Mucosa of gallbladder (tissue), 1 donor: ENCODE results near the gene SEMA4A. TPM values are rescaled to one million over a fixed set of nuclear protein-coding genes. Genes with fewer than 3 reads are reported as not detected.
A peak's percentile ranks its signal among the peaks of the same experiment; 100 is the strongest.
"Not testable (repeated sequence)": the region's sequence is repeated elsewhere in the genome, so short reads cannot be mapped to it uniquely, and the experiment has no call there.

Experiments
- DNase-seq: peaks from one replicate; pipeline ENCODE4 v3.0.0-alpha.2; 2020; ENCODE audit warnings: low spot score
- total RNA-seq: library from RNA; stranded (reverse); gene quantifications from one replicate; pipeline ENCODE4 v1.2.1, GENCODE V29; 2021
- donor health status: DM: no; HTN: no; CAD: no.

The SEMA4A gene
- total RNA-seq: 24.4 TPM

DNA sequence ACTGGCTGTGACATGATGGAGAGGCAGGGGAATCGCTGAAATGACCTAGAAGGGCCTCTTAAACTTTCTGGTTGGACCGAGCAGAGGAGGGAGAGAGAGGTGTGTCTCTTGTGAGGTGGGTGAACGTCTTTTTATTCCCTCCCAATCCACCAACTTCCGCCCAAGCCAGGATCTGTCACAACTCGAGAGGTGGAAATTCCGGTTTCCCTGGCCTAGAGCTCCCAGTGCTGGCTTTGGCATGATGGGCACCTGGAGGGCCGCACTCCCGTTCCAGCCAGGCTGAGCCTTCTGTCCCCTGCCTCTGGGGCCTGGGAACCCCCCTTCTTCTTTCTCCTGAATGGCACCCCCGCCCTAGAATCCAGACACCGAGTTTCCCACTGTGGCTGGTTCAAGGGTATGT, at the start of gene SEMA4A:
Gene SEMA4A, plus strand, starts transcription at position 224 of the 400 bp plus-strand sequence. CDS start 994 bp downstream, outside the sequence.
- peak; percentile 56 for DNase-seq

DNA sequence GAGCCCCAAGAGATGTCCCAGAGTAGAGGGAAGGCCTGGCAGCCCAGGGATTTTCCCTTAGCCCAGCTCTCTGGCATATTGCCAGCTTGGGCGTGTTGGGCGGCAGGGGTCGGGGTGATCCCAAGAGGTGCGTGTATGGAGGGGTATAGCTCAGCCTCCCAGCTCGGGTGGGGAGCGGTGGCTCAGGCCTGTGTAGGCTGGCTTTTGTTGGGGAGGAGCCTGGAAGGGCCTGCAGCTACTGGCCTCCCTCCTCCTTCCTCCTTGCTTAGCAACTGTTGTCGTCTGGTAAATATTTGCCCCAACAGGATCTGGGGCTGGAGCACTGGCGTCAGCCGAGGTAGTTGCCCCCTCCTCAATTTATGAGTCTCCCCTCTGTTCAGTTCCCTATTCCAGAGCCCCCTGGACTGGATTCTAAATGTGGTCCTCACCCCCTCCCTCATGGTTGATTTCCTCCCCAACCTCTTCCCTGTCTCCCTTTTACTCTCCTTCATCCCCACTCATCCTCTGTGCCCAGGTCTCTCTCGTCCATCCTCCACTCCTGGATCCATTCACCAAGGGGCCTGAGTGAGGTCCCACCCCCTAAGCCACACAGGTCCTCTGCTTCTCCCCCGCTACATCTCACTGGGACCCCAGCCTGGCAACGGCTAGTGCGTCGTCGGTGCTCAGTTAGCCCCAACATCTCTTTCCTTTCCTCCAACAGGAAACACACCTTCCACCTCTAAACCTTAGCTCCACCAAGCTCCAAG, 49.1 kb upstream of the SEMA4A start:
- peak; percentile 71 for DNase-seq

DNA sequence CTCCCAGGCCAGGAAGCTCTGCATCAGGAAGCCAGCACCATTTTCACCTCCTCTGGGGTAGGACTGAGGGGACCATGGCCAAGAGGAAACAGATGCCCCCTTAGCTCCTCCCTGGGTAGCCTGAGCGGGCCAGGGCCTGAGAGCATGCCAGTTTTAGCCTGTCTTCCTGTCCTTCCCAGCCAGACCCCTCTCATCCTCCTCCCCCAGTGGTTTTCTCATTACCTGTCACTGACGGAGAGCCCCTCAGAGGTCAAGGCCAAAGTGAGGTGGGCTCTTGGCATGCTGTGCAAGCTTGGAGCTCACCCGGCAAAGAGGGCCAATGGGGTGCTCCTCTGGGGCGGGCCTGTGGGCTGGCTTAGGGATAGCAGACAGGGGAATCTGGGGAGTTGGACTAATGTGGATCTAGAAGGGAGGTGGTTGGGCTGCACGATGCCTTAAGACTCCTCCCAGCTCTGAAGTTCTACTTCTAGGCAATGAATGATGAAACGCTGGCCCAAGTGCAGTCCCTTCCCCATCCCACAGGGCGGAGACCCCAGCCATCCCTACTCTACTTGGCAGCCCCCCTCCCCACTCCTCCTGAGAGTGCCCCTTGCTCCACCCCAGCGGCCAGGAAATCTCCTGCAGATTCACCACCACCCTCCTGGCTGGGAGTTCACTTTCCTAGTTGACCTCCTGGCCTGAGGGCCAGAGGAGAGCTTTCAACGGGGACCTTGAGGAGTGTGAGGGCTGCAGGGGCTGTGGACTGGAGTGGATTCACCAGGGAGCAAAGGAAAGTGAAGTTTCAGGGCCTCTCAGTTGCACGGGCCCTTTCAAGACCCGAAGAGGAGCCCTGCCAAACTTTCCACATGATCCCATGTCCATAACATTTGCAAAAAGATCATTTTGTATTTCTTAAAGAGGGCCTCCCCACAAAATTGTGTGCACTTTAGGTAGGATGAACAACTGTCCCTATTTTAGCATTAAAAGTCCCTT, 48.2 kb upstream of the SEMA4A start:
- DNase-seq: no peak

DNA sequence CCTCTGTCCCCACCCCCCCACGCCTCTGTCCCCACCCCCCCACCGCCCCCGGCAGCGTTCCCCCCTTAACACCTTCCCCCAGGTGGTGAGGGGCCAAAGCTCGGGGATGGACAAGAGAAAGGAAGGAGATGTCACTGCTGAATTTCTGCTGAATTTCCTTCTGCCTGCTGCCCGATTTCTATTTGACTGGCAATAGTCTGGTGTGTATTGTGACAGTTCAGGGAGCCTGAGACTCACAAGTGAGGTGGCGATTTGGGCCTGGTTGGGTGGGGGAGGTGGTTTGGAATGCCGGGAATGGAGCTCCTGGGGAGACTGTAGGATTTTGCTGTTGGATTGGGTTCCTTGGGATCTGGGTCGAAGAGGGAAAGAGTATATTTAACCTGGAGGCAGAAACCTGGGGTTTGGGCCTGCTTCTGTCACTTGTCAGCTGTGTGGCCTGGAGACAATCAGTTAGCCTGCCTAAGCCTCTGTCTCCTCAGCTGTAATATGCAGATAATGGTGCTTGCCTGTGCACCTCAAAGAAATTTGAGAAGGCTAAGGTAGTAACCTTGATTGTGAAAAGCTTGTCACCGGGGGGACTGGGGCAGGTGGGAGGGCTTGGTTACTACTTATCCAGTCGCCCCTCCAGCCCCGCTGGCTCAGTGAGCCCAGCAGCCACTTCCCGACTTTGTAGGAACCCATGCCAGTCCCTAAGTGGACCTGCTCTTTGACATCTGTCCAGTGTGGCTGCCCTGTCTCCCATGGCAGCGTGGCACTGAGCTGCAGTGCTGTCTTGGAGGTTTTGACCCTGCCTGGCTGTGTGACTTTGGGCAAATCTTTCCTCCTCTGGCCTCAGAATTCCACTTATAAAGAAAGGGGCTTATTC, 46.5 kb upstream of the SEMA4A start:
- no peak for DNase-seq

DNA sequence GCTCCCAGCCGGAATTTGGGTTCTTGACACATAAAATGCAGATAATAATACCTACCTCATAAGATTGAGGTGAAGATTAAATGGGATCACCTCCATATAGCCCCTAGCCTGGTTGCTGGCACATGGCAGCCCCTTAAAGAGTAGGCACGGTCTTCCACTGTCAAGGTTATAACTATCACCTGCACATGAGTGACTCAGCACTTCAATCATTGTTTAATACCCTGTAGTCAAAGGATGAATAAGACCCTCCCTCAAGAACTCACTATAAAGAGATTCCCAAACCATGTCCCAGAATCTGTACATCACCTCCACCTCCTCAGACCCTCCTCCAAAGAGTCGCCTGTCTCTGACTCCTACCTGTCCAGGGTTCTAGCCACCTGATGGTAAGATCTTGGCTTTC, 45.3 kb upstream of the SEMA4A start:
- DNase-seq: no peak

DNA sequence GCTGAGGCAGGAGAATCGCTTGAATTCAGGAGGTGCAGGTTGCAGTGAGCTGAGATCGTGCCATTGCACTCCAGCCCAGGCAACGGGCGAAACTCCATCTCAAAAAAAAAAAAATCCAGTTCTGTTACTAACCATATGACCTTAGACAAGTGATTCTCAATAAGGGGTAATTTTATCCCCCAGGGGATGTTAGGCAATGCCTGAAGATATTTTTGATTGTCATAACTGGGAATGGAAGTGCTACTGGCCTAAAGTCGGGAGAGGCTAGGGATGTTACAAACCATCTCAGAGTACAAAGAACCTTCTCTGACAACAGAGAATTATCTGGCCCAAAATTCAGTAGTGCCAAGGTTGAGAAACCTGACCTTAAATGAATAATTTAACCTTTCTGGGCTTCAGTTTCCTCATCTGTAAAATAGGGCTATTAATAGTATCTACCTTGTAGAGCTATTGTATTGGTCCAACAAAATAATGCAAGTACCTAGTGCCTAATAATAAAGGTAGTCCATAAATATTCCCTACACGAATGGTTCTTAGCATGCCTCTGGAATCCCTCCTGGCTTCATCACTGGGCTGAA, 44.6 kb upstream of the SEMA4A start:
- no peak for DNase-seq

DNA sequence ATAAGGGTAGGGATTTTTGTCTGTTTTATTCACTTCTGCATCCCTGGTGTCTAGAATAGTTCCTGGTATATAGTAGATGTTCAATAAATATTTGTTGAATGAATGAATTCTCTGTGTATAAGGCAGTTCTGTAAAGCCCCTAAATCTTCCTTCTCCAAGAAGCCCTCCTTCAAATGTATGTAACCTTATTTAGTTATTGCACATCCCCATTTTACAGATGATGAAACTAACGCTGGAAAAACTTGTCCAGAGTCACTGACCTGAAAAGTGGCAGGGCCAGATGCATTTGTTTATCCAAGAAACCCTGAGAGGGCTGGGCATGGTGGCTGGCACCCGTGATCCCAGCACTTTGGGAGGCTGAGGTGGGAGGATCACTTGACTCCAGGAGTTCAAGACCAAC, 43.1 kb upstream of the SEMA4A start:
- DNase-seq: no peak

DNA sequence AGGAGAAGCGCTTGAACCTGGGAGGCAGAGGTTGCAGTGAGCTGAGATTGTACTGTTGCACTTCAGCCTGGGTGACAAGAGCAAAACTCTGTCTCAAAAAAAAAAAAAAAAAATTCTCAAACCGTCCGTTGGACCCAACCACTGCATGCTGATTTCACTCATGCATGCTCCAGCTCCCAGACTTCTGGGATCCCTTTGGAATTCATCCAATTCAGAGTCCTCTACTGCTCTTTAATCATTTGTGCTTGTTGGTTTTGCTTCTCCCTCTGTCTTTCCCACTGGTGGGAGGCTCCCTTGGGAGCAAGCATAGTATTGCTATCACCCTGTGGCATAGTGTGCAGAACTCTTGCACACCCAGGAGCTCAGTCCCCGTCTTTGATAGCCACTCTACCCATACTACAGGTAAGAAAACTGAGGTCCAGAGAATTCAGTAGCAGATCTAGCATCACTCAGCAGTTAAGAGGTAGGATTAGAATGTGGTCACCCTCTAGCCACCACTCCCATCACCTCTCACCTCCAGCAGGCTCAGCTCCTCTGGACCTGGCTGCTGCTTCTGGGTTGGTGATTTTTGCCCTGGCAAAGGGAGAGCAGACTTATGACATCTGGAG, 41.9 kb upstream of the SEMA4A start:
- DNase-seq: no peak

DNA sequence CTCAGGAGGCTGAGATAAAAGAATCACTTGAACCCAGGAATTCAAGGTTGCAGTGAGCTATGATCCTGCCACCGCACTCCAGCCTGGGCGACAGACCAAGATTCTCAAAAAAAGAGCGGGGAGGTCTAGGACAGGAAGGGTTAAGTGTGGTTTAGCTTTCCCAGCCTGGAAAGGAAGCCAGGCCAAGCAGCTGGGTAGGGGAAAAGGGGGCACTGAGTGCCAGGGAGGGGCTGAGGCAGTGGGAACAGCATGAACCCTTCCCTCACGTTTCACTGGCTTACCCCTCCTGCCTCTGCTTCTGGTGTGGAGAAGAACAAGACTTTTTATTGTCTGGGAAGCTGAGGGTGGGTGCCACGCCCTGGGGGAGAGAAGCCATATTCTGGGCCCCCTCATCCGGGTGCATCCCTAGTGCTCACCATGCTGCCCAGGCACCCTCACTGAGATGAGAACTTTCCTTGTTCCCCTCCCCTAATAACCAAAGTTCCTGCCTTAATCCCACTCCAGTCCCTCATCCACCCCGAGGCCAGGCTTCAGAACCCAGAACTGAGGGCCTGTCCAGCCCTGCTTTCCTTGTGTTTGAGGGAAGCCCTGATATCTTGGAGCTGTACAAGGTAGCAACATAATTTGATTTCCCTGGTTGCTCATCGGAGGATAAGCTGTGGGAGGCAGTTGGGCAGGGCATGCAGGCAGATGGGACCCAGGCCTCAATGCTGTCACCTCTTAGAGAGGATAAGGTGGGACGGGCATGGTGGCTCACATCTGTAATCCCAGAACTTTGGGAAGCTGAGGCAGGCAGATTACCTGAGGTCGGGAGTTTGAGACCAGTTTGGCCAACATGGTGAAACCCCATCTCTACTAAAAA, 40.9 kb upstream of the SEMA4A start:
- no peak for DNase-seq

DNA sequence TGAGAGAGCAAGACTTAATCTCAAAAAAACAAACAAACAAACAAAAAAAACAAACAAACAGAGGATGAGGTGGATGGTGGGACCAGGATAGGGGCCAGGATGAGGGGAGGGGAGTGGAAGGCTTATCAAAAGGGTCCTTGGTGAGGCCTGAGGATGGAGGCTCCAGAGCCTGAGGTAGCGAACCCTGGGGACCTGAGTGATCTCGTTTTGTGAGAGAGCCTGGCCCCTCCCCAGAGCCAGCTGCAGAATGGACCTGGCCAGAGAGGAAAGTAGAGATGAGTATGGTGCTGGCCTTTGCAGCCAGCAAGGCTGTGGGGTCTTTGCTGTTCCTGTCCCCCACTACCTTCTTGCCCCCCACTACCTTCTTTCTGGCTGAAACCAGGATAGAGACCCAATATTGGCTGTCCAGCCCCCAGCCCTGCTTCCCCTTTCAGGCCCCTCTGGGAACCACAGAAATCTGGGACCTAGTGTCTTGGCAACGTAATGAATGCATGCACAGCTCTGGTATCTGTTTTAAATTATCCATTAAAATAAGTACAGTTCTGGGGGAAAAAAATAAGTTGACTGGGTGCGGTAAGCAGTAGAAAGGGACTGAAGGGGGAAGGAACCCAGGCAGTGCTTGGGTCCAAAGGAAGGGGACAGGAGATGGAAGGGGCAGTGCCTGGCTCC, 40.0 kb upstream of the SEMA4A start:
- DNase-seq: no peak

DNA sequence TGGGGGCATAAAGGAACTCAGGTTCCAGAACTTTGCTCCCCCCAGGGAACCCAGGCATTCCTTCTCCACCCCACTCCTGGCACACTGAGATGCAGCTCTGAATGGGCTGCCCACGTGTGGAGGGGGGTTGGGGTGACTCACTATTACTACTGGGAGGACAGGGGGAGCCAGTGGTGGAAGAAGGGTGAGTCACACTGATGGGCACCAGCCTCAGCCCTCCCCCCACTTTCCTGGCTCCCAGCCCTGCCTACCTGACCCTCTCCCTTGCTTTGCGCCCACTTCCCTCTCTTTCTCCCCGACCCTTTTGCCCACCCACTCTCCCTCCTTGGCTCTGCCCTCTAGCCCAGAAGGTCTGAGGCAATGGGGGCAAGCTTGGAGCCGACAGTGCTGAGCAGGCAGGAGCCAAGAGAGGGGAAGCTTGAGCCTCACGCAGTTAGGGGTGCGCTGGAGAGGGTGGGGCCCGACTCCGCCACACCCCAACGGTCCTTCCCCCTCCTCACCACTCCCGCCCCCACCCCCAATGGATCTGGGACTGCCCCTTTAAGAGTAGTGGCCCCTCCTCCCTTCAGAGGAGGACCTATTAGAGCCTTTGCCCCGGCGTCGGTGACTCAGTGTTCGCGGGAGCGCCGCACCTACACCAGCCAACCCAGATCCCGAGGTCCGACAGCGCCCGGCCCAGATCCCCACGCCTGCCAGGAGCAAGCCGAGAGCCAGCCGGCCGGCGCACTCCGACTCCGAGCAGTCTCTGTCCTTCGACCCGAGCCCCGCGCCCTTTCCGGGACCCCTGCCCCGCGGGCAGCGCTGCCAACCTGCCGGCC, 39.1 kb upstream of the SEMA4A start, which contains the start of gene LMNA:
Gene LMNA, plus strand, starts transcription at position 611 of the 818 bp plus-strand sequence. CDS start 208 bp downstream, outside the sequence.
- DNase-seq: peak; percentile 91

DNA sequence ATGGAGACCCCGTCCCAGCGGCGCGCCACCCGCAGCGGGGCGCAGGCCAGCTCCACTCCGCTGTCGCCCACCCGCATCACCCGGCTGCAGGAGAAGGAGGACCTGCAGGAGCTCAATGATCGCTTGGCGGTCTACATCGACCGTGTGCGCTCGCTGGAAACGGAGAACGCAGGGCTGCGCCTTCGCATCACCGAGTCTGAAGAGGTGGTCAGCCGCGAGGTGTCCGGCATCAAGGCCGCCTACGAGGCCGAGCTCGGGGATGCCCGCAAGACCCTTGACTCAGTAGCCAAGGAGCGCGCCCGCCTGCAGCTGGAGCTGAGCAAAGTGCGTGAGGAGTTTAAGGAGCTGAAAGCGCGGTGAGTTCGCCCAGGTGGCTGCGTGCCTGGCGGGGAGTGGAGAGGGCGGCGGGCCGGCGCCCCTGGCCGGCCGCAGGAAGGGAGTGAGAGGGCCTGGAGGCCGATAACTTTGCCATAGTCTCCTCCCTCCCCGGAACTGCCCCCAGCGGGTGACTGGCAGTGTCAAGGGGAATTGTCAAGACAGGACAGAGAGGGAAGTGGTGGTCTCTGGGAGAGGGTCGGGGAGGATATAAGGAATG, 38.4 kb upstream of the SEMA4A start:
- no peak for DNase-seq

DNA sequence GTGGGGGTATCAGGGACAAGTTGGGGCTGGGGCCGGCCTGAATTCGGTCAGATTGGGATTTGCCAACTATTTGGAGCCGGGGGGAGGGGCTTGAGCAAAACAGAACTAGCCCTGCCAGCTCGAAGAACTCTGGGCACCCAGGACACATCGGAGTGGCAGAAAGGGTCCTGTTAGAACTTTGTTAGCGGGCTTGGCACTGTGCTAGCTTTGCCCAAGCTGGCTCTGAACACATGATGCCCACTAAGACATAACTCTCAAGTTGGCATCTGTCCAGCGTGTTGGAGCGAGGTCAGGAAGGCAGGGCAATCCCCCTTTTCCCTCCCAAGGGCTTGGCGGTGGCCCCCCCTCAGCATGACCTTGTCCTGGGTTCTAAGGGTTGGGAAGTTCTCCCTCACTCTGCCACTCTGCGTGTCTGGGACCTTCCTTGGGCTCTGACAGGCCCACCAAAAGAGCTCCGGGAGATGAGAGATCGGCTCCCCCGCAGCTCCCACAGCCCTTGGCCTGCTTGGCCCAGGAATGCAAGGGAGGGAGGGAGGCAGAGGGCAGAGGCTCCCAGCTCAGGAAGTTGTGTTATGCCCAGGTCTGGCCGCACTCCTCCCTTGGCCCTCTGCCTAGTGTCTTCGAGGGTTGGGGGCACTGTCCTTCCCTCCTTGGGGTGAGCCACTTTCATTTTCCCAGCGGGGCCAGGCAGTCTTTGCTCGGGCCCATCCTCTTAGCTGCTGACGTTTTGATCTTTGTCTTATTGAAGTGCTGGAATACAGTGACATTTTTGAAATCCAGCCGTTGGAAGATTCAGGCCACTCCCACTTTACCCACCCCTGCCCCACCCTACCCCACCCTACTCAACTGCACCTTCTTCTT, 37.6 kb upstream of the SEMA4A start:
- peak; percentile 53 for DNase-seq

DNA sequence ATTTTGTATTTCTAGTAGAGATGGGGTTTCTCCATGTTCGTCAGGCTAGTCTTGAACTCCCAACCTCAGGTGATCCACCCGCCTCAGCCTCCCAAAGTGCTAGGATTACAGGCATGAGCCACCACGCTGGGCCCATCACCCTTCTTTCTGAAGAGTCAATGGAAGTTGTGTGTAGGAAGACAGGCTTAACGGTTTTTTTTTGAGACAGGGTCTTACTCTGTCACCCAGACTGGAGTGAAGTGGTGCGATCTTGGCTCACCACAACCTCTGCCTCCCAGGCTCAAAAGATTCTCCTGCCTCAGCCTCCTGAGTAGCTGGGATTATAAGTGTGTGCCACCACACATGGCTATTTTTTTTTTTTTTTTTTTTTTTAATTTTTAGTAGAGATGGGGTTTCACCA, 36.7 kb upstream of the SEMA4A start:
- not testable (repeated sequence) for DNase-seq

DNA sequence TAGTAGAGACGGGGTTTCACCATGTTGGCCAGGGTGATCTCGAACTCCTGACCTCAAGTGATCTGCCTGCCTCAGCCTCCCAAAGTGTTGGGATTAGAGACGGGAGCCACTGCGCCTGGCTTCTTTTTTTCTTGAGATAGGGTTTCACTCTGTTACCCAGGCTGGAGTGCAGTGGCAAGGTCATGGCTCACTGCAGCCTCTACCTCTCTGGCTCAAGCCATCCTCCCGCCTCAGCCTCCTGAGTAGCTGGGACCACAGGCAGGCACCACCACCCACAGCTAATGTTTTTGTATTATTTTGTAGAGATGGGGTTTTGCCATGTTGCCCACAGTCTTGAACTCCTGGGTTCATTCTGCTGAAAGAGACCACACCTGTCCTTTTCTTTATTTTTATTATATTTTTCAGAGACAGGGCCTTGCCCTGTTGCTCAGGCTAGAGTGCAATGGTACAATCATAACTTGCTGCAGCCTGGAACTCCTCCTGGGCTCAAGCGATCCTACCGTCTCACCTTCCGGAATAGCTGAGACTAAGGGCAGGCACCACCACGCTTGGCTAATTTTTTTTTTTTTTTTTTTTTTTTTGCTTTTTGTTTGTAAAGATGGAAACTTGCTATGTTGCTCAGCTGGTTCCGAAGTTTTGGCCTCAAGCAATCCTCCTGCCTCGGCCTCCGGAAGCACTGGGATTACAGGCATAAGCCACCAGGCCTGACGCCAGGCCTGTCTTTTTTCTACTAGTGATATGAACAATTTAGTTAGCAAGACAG, 35.8 kb upstream of the SEMA4A start:
- no peak for DNase-seq

DNA sequence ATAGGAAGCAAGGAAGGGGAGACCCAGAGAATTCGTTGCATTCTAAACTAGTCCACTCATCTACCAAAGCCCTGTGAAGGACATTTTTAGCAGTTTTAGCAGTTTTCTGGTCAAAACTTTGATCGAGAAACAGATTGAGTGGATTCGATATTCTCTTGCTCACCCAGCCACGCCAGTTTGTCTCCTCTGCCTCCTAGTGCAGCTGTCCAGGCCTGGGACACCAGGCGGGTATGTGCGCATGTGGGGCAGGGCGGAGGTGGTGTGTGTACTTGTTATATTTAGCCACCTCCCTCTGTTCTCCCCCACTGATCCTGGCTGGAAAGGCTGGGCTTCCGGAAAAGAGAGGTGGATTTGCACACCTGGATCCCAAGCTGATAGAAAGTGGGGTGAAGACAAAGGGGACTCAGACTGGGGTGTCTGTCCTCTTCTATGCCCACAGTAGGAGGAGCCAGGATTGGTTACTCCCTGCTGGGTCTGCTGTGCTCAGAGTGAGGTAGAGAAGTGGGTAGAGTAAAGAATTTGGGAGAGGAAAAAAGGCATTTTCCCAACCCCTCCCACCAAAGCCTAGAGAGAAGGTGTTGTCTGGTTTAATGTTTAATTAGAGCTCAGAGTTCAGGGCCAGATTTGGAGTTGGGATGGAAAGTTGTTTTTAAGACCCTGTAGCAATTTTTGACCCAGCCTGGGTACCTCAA, 35.1 kb upstream of the SEMA4A start:
- no peak for DNase-seq
